ENCODE data around the gene MAN1C1.

DNA sequence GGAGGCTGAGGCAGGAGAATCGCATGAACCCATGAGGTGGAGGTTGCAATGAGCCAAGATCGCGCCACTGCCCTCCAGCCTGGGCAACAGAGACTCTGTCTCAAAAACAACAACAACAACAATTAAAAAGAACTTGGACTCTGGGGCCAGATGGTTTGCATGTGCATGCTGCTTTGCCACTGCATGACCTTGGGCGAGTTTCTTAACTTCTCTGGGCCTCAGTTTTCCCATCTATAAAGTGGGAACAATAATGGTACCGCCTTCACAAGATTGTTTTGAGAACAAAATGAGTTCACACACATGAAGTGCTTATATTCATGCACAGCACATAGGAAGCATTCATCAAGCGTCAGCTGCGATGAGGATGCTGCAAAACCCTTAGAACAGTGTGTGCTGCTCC is 74.6 kb downstream of the MAN1C1 start:
- TF ChIP-seq, protein P1, sequence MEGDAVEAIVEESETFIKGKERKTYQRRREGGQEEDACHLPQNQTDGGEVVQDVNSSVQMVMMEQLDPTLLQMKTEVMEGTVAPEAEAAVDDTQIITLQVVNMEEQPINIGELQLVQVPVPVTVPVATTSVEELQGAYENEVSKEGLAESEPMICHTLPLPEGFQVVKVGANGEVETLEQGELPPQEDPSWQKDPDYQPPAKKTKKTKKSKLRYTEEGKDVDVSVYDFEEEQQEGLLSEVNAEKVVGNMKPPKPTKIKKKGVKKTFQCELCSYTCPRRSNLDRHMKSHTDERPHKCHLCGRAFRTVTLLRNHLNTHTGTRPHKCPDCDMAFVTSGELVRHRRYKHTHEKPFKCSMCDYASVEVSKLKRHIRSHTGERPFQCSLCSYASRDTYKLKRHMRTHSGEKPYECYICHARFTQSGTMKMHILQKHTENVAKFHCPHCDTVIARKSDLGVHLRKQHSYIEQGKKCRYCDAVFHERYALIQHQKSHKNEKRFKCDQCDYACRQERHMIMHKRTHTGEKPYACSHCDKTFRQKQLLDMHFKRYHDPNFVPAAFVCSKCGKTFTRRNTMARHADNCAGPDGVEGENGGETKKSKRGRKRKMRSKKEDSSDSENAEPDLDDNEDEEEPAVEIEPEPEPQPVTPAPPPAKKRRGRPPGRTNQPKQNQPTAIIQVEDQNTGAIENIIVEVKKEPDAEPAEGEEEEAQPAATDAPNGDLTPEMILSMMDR (IDR thresholded peaks at IDR 0.05) = no peak
- no peak for TF ChIP-seq EP300 (IDR thresholded peaks at IDR 0.05)
